ENCODE results near the gene DTX4.

DTX4 gene

DNA sequence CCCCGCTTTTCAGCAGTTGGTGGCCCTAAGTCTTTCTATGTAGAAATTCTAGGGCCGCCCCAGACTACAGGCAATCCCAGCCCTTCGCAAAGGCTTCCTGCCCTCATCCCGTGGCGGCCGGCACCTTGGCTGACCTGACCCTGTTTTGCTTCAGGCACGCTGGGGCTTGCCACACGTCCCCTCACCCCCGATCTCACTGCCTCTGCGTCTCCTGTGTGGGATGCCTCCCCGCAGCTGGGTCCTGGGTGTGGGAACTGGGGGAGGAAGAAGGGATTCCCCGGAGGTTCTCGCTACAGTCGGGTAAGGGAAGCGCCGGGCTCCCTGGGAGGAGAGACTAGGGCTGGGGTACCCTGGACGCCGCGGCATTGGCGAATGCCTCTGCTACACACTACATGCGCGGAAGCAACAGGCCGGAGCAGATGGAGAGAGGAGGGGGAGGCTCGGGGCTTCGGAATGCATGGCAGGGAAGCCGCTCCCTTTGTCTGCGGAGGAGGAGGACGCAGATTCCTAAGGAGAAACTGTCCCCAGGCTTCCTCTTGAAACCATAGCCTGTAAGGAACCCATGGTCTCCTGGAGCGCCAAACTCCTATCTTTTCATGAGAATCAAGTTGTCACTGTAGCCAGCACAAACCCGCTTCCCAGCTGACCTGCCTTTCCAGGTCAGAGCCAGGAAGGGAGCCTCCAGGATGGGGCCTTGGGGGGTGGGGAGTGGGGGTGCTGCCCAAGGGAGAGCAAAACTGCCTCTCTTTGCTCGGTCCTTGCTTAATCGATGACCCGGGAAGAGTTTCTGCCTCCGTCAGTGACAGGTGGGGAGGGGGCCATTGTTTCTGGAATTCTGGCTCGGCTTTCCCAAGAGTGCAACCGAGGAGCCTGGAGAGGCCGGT lies 1.4 kb downstream of the DTX4 start:
- DNase-seq, result no peak

DNA sequence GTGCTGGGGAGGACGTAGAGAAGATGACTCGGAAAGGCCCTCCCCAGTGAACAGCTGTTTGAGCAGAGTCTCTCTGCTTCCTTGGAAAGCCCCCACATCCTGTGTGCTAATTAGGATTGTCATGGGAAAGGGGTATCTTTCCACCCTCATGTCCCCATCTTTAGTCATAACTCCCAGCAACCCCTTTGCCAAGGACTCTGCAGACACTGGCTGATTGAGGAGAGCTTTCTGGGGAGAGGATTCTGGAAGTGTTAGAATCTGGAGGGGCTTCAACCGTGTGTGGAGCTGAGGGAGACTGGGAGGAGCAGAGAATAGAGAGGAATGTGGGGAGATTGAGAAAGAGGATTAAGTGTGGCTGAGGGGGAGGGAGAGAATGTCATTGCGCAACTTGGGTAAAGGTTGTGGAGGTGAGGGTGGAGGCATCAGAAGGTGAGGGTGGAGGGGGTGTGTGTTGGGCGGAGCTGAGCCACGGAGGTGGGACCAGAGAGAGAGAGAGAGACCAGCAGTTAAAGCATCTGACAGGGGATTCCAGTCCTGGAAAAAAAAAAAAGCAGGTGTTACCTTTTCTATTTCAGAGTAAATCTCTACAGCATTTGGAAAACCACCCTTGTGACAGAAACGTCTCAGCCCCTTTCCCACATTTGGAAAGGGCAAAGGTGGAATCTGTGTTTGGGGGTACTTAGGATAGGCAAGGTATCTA lies 2.2 kb downstream of the DTX4 start:
- DNase-seq, result no peak

DNA sequence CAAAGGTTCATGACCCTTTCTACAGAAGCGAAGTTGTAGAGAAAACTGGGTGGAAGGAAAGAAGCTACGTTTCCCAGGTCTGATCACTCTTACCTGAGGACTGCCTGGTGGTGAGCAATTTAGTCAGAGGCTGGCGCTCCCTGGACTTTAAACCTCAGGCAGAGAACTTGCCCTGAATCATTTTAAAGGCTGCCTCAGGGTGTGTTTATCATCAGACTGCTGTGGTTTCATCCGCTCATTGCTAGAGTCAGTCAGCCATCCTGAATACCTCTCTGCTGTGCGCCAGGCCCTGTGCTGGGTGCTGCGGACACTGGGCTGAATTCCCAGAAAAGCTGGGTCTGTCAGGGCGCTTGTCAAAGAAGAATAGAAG lies 2.7 kb downstream of the DTX4 start:
- no peak for DNase-seq

DNA sequence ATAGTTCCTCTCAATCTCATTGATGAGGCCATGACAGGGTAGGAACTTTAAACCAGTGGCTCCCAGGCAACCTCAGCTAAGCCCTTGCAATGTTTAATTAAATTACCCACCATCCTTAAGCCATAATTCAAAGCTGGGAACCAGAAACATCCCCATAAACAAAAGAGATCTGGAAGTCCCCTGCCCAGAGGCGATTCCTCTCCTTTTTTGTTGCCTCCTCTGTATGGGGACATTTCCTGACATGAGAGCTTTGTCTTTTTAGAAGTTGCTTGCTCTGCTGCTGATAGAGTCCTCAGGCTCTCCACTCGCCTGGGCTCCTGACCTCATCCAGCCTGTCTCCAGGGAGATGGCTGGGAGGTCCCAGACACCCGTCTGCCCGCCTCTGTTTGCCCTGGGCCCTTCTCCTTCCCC lies 3.2 kb downstream of the DTX4 start:
- no peak for DNase-seq

DNA sequence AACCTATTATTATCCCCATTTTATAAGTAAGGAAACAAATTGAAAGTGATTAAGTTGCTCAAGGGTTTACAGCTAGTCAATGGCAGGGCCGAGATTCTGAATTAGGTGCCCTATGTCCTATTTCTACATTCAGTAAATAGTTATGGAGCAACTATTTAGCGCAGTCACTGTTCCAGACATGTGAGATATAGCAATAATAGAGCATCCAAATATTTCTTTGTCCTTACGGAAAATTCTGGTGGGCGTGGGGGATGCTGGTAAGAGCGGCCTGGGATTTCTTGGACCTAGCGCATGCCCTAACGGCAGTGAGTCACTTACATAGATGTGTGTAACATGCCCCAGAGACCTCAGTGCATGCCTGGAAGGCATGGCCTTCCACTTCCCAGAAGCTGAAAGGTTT lies 4.4 kb downstream of the DTX4 start:
- no peak for DNase-seq

DNA sequence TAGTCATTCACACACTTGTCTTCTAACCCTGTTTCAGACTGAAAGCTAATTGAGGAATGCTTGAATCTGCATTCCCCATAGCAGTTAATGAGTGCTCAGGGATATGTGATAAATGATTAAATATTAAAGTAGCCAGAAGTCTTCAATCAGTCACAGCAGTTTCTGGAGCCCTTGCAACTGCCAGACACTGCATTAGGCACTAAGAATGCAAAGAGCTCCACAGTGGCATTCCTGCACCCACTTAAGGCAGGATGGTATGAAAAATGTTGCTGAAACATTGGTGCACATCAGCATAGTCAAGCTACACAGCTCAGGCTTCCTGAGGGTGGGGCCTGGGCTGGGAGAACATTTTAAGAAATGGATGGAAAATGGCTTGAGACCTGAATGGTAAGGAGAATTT lies 6.5 kb downstream of the DTX4 start:
- DNase-seq, result no peak

DNA sequence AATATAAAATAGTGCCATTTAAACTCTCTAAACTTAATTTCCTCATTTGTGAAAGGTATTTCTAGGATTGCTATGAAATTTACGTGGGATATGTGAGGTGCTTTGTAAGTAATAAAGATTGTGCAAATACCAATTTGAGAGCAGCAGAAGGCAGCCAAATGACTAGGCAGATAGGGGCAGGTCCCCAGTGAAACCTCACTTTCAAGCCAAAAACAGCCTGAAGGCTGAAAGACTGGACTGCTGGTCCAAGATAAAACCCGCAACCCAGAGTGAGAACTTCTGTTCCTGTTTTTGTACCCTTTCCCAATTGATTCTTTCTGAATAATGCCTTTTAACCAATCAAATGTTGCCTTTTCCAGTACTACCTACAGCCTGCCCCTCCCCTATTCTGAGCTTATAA lies 7.2 kb downstream of the DTX4 start:
- DNase-seq, result no peak

DNA sequence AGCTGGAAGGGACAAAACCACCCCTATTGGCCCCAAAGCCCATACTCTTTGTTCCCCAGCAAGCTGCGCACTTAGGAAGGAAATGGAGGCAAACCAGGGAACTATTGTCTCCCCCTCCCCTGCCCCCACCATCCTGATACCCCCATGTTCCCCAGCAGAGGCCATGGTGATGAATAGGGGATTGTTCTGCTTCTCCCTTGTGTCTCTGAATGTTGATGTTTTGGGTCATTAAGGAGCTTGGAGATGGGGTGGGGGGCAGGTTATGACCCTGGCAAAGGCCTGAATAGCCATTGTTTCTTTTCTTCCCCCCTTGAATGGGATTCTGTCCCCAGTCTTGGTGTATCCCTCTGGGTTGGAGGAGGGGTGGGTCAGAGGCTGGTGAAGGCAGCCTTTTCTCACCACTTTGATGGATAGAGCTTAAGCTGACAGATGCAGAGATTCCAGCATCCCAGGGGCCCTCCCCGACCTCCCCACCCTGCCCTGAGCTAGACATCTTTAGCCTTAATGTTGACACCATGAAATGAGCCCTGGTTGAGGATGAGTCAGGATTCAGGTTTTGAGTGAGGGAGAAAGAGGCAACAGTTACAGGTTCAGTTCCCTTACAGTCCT lies 8.3 kb downstream of the DTX4 start:
- DNase-seq, result no peak

DNA sequence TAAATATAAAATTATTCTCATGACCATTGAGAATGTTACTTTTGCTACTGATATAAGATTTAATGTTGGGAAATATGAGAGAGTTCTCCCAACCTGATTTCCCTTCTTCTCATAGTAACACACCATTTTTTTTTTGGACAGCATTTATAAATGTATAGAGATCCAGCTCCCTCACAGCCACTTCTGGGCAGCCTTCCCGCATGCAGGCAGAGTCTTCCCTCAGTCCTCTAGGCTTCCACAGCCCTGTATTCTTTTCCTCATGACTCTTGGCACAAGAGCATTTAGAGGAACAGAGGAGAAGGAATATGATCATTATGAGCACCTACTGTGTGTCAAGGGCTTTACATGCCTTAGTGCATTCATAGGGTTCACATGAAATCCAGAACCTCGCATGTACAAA lies 9.0 kb downstream of the DTX4 start:
- no peak for DNase-seq

DNA sequence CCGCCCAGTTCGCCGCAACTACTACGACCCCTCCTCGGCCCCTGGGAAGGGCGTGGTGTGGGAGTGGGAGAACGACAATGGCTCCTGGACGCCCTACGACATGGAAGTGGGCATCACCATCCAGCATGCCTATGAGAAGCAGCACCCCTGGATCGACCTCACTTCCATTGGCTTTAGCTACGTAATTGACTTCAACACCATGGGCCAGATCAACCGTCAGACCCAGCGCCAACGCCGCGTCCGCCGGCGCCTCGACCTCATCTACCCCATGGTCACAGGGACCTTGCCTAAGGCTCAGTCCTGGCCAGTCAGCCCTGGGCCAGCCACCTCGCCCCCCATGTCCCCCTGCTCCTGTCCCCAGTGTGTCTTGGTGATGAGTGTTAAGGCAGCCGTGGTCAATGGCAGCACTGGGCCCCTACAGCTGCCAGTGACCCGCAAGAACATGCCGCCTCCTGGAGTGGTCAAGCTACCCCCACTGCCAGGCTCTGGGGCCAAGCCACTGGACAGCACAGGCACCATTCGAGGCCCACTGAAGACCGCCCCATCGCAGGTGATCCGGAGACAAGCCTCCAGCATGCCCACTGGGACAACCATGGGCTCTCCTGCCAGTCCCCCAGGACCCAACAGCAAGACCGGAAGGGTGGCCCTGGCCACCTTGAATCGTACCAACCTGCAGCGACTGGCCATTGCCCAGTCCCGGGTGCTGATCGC lies 10.0 kb downstream of the DTX4 start:
- DNase-seq, result no peak

DNA sequence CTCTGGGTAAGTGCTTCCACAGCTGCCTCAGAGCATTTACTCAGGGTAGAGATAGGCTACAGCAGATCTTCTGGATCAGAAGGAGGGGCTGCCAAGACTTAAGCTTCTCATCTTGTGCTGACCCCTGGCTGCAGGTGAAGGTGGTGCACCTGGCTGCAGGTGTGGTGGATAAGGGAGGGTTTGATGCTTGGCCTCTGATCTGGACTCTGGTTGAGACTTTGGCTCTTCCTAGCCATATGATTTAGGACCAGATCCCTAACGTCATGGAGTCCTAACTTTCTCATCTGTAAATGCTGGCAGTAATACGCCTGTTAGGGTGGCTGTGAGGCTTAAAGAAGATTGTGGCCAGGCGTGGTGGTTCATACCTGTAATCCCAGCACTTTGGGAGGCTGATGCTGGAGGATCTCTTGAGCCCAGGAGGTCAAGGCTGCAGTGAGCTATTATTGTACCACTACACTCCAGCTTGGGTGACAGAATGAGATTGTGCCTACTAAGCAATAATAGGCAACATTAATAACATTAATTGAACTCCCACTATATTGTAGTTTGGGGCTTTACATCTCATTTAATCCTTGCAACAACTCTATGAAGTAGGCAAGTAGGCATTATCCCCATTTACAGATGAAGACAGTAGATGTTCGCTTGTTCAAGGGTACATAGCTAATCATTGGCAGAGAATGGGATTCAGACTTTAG lies 10.7 kb downstream of the DTX4 start:
- no peak for DNase-seq

DNA sequence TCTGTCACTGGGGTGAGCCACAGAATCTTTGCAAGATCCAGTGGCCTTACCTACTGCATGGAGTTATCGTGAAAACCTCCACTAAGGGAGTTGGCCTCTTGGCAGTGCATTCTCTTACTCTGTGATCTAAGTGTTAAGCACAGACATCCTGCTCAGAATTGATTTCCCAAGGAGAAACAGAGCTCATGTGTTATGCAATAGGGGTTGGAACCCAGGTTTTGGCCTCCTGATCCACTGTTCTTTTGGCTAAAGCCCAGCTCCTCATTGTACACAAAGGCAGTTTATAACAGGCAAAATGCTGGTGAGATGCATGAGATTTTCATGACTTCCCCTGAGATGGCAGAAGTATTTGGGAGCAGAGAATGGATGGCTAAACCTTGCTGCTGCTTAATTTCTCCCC lies 11.8 kb downstream of the DTX4 start:
- no peak for DNase-seq

DNA sequence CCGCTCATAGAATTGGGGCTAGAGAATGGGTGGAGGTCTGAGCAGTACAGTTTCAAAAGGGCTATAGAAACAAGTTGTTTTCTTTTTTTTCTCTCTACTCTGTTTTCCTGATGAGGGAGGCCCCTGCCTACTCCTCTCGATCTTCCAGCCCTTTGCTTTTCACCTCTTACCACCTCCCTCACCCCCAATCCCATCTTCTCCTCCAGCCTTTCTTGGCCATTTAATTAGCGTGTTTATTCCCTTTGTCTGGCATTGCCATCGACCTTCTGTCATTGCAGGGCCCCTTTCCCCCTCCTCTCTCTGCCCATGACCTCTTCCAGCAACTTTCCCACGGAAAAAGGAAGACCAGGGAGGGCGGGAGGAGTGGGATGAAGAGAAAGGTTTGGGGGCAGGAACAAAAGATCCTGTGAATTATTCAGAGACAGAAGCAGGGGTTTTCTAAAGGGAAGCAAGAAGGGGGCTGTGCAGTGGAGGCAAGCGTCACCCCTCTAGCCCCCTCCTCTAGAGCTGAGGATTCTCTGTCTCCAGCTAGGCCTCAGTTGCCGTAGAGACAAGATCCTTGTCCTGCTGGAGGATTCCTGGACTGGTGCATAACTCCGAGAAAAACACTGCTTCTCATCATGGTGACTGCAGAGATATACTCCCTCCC lies 12.9 kb downstream of the DTX4 start:
- no peak for DNase-seq

DNA sequence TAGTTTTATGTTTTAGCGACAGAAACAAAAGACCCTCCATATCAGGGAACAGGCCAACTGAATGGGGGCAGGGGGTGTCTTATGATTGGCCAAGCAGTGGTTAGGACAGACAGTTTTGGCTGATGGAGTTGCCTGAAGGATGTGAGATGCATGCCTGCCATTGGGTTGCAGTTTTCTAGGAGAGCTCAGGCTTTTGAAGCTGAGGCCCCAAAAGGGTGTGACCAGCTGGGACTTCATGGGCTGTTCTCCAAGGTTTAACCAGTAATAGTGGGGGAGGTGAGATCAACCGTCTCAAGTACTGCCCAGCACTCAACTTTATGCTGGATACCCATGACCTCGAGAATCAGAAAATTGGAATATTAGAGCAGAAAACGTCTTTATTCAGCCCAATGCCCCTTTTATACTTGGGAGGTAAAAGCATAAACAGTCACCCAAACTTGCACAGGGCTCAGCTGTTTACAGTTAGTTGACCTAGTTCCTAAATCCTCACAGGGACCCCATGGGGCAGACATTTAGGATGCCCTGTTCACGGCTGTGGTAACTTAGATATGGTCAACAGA lies 13.5 kb downstream of the DTX4 start:
- DNase-seq, result no peak

DNA sequence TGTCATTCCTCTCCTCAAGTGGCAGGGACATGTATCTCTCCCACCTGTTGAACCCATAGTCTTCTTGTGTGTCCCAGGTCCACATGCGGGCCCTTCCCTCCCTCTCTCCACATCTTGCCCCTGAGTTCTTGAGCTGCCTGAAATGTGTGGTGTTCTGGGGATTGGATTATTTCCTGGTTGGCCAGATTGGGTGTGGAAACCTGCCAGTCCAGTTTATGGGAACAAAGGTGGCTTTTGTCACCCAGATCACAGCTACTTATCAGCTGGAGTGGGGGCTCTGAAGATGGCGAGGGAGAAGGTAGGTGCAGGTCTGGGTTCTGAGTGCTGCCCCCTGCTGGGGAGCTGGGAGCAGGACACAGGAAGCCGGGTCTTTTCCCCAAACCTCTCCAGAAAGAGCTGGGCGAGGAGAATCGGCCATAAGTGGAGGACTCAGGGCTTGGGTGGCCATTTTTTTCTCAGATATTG lies 14.2 kb downstream of the DTX4 start:
- no peak for DNase-seq

DNA sequence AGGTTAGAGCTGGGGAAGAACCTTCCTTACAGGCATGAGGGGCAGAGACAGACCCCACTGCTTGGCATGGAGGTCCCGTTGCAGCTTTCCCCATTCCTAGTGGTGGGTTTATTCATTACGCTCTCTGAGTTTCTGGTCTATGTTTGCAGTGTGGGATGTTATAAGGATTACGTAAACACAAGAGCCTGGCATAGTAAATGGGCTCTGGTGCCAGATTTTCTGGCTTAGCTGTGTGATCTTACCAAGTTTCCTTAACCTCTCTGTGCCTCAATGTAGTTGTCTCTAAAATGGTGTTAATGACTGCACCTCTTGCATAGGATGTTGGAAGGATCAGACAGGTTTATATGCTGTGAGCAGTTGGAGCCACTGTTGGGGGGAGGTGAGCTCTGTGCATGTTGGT lies 15.1 kb downstream of the DTX4 start:
- DNase-seq, result no peak

DNA sequence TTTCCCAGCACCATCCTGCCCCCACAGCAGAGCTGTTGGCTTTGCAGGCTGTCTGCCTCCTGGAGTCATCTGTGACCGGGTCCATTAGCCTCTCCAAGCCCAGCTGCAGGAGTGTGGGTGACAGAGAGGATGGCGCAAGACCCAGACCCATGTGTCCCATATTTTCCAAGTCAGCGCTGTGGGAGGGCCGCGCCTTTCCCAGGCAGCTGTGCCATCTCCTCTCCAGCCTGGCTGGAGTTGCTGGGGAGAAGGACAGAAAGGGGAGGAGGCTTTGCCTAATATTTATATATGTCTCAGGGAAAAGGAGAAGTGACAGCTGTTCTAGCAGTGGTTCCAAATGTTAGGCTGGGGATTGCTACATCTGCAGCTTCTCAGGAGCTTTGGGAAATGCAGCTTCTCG lies 15.7 kb downstream of the DTX4 start:
- no peak for DNase-seq

DNA sequence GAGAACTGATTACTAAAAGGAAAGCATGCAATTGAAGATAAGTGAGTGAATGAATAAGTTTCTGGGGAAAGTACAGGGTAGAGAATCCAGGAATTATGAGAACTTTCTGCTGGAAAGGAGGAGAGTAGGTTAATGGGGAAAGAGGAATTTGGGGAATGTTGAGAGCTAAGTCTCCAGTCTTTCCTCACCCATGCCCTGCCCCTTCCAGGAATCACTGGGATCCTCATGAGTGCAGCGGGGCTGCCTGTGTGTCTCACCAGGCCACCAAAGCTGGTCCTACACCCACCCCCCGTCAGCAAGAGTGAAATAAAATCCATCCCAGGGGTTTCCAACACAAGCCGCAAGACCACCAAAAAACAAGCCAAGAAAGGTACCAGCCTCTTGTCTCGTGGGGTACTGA lies 17.0 kb downstream of the DTX4 start:
- DNase-seq, result no peak

DNA sequence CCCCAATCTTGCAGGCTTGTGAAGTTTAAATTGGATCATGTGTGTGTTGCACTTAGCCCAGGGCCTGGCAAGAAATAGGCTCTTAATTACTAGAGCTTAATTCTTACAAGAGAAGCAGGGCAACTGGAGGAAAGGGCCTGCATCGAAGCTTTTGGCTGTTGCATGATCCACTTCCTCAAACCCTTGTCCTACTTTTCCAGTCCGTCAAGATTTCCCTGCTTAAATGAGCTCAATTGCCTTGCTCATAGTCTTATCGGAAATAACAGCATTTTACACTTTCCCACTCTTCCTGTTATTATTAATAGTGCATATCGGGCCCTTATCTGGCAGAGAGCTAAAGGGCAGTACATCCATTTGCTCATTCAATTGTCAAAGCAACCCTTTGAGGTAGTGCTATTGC lies 18.1 kb downstream of the DTX4 start:
- DNase-seq, result no peak

DNA sequence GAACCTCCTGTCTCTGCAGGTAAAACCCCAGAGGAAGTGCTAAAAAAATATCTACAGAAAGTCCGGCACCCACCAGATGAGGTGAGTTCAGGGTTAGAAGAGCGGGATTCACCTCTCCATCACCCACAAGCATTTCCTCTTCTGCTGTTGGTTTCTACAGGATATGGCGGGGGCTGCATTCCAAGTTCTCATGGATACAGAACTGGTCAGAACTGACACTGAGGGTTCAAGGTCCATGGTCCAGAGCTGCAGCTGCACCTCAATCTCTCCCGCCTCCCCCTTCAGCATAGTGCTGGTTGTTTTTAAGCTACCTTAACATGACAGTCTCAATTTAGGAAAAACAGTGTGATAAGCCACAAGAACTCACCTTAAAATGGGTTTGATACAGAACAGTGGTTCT lies 19.2 kb downstream of the DTX4 start:
- DNase-seq, result no peak

DNA sequence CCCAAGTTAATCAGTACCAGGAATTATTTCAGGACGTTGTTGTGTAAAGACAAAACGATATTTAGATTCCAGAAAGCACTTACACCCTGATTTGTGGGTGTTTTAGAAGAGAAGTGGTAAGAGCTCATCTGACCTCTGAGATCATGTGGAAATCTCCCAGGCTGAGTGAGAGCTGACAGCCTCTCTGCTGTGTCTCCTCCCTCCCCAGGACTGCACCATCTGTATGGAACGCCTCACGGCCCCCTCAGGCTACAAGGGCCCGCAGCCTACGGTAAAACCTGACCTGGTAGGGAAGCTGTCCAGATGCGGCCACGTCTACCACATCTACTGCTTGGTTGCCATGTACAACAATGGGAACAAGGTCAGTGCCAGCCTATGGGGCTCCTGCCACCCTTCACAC lies 20.0 kb downstream of the DTX4 start:
- no peak for DNase-seq

DNA sequence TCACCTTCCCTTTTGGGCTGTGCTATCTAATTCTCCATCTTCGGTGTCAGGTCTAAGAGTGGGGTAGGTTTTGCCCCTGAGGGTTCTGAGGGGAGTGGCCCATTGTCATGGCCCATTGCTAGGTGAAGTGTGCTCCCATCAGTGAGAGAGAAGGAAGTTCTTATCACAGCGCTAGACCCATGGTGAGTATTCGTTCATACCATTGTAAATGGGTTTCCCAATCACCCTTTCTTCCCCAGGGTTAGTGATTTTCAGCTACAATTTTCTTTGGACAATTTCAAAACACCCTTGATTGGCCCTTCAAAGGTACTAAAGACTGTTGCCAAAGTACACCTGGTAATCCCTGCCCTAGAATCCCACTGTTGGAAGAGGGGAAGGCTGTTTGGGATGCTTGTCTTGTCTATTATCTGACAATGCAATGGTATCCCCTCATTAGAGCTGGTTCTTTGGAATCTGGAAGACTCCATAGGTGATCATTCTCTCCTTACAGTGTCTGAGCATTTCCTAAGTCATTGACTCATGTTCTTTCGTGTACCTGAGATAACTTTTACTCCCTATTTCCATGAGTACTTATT lies 20.6 kb downstream of the DTX4 start:
- DNase-seq, result no peak

Data from SHP77 treated with DMSO at 0.1 percent for 48 hours (cell line).